Activated CD4-positive, alpha-beta T cell treated with anti-CD3 and anti-CD28 coated beads for 24 hours (primary cell): ENCODE results near the gene PADI3.
"Not testable (repeated sequence)": the region's sequence is repeated elsewhere in the genome, so short reads cannot be mapped to it uniquely, and the experiment has no call there.

ENCODE experiments used
- DNase-seq, 2 donors: peaks; one replicate each; pipeline ENCODE4 v3.0.0-alpha.2; 2020; ENCODE audit warnings: low read depth in 2 of 2

PADI3 gene

DNA sequence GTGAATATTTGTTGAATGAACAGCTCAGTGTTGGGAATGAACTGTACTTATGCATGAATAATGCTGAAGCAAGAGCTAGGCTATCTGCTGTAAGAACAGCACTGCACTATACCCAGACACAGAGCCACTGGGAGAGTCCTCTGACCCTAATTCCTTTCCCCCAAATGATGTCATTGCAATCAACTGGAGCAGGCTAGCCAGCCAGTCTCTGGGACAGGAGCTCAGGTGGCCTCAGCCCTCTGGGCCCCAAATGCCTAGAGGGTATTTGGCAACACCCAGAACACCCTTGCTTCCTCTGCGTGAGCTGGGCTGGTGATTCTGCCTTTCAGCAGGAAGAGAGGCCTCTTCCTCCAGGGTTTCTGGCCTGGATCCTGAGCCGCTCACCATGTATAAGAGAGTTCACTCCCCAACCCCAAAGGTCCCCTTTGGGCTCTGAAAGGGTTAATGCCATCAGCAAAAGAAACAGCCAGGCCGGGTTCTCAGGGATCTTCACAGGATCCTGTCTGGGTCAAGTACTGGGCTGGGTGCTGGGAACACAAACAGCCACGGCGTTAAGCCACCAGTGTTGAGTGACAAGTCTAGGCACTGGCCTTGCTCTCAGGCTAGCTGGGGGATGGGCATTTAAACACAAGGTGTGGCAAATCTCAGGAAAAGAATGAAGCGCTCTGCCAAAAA, 55.4 kb downstream of the PADI3 start:
- DNase-seq, result no peak

DNA sequence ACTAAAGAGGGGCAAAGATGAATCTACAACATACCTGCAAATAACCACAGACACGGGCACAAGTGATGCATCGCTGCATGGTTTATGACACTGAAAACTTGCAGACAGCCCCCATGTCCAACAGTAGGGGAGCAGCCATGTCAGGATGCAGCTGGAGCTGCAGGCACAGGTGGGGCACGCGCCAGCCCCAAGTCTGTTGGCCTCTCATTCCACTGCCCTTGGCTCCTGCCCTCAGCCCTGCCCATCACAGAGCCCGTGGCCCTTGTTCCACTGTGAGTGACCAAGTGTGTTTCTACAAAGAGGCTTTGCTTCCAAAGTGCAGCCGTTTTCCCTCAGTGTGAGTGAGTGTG, 55.9 kb downstream of the PADI3 start:
- no peak for DNase-seq

GRCh38 chr1:17305576-17306095, 56.7 kb downstream of the PADI3 start:
- no peak for DNase-seq

DNA sequence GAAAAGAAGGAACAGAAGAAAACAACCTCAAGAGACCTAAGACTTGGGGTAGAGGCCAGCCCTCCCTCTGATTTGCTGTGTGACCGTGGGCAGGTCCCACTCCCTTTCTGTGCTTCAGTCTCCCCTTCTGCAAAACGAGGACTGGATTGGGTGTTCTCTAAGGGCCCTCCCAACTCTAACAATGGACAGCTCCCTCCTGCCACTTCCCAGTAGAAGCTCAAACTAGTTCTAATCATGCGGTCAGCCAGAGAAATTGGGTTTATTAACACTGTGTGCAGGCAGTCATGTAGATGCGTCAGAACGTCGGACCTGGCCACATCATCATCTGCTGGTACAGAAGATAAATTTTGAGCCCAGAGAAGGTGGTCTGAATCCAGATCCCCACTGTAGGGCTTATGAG, 57.5 kb downstream of the PADI3 start:
- DNase-seq, result no peak

- DNase-seq, result no peak
Observed at GRCh38 chr1:17306921-17307320, 58.0 kb downstream of the PADI3 start.

DNA sequence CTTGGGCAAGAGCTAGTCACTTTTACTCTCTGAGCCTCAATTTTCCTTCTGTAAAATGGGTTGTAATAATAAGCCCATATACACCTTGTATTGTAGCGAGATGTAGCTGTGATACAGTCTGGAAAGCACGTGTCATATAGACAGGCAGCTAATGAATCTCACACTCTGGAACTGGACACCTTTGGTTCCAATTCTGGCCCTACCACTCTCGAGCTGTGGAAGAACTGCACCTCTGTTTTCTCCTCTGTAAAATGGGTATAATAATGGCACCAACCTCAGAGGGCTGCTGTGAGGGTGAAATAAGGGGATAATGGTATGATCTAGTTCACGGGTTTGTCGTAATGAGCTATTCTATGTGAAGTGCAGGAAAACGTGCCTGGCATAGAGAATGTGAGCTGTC, 58.4 kb downstream of the PADI3 start:
- DNase-seq, result no peak

DNA sequence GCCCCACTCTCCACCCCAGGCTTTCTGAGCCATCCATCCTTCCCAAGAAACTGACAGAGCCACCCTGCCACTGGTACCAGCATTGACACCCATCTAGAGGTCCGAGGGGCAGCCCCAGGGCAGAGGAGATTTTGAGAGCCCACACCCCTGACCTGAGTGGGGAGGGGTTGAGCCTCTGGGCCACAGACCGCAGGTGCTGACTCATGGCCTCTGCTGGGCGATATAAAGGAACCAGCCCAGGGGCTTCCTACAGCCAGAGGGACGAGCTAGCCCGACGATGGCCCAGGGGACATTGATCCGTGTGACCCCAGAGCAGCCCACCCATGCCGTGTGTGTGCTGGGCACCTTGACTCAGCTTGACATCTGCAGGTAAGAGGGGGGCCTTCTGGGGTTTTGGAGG, 59.0 kb downstream of the PADI3 start, which contains the start of gene PADI4:
TSS of gene PADI4 (plus strand) at position 252 of the 400 bp plus-strand sequence. CDS start at position 278, 26 bp downstream.
- DNase-seq, result no peak

- no peak for DNase-seq
Observed at GRCh38 chr1:17308593-17308992, 59.7 kb downstream of the PADI3 start.

DNA sequence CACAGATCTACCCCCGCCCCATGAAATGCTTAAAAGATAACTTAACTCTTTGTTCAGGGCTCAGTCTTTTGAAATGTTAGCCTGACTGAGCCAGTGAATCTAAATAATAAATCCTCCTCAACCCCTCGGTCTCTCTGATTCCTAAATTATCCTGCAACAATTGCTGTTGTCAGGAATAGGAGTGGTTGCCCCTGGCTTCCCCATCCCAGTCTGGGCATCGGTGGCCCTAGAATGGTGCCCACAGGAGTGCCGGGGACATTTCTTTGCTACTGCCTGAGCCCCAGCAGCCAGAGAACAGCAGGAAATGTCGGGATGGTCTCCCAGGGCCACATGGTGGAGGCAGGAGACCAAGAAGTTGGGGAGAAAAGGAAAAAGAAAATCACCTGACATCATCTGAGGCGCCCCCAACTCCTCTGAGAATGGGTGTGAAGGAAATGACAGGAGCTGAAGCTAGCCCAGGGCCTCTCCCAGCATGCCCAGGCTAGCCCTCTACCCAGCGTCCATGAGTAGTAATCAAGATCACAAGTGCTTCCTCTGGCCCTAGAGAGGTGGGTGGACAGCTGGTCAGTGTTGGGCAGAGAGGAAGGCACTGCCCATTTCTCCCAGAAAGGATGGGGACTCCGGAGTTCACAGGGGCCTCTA, 60.6 kb downstream of the PADI3 start:
- DNase-seq, result no peak

- DNase-seq, result no peak
Observed at GRCh38 chr1:17310068-17310640, 61.3 kb downstream of the PADI3 start.

DNA sequence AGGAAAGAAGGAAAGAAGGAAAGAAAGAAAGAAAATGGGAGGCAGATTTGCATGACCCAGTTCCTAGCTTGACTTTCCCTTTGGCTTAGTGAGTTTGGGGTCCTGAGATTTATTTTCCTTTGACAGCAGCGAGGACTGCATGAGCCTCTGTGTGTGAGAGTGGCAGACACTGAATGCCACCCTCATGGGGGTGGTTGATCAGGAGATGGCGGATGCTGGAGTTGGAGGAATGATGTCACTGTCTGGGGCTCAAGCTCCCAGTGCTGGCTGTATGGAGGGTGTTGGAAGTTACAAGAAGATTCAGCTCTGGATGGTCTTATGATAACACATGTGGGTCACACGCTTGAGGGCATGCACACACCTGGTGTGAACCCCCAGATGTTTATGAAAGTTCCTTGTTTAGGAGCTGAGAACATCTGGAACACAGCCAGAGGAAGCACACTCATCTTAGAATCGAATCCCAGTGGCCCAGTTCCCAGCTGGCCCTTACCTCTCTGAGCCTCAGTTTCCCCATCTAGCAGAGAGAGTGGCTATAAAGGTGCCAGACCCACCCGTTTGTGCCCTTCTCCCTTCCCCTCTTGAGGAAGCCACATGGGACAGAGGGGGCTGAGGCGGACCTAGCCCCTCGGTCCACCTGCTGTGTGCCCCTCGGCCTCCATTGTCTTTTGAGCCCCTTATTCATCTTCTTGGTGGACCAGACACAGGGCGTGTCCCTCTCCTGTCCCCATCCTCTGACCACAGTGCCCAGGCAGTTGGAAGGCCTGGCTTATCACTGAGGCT, 64.8 kb downstream of the PADI3 start:
- no peak for DNase-seq

DNA sequence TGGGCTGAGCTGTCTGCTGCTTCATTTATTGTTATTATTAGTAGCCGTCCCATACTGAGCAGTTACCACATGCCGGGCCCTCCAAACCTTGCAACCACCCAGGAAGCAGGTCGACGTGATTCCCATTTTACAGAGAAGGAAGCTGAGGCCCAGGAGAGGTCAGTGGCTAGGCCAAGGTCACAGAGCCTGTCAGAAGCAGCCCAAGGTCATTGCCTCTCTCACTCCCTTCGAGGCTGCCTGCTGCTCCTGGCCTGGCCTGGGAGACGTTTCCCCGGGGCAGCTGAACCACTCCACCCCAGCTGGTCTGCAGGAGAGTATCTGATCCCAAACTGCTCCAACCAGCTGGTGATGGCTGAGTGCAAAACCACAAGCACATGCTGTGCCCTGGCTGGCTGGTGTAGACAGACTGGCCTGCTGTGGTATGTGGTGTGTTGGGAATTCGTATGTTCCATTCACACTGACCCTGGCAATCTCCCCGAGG, 65.6 kb downstream of the PADI3 start:
- DNase-seq, result no peak

DNA sequence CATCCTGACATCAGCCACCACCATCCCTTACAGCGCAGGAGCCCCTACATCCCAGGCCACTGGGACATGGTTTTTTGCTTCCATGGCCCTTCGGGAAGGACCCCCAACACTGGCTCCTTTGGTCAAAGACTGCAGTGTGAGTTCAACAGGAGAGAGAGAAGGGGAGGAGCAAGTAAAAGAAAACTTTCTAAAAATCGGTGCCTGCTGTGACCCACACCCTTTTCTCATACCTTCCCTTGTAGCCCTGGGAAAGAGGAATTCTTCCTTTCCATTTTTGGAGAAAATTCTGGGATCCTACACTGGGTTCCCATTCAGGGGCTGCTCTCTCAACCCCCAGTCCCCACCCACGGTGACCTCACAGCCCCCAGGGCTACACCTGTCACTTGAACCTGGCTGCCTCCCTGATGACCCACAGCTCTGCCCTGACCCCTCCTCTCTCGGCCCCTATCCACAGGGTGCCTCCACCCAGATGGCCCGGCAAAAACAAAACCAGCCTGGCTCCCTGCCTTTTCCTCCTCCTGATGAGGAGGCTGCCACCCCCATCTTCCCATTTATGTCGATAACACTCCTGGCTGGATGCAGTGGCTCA, 66.7 kb downstream of the PADI3 start:
- no peak for DNase-seq

DNA sequence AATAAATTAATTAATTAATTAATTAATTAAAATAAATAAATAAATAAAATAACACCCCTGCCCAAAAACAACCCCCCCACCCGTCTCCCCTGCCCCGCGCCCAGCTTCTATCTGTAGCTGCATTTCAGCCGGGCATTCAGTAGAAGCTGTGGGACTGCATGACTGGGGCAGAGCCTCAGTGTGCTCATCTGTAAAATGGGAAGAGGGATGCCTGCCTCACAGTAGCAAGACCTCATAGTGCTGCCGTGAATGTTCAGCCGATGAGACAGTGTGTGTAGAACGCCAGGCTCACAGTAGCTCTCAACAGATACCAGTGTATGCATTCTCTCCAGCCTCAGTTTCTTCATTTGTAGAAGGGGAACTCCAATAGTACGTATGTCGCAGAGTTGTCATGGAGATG, 67.8 kb downstream of the PADI3 start:
- DNase-seq, result no peak

DNA sequence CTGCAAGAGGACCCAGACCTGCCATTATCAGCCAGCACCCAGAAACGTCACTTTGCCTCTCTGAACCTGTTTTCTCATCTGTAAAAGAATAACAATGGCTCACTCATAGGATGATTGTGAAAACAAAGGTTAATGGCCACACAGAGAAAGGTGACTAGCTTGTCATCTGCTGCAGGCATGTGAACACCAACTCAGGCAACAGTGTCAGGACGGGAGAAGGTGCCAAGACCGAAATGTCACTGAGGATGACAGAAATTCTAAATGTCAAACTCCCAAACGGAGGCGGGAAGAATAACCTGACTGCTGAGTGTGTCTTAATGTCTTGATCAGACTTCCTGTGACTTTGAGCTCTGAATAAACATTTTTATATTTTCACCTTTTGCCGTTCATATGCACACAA, 69.4 kb downstream of the PADI3 start:
- no peak for DNase-seq

- no peak for DNase-seq
Observed at GRCh38 chr1:17319561-17320350, 70.9 kb downstream of the PADI3 start.

DNA sequence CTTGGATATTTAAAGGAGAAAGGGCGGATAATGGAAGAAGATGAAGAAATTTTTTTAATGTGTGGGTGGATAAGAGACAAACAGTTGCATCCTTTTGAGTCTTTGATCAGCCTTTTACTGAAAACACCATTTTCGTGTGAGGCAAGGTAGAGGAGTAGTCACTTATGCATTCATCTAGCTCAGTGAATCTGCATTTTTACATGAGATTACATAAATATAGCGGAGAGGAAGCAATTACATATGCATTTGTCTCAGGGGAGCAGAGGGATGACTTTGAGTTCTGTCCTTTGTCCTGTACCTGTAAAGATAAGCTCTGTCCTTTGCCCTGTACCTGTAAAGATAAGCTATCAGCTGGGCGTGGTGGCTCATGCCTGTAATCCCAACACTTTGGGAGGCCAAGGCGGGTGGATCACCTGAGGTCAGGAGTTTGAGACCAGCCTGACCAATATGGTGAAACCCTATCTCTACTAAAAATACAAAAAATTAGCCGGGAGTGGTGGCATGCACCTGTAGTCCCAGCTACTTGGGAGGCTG, 73.0 kb downstream of the PADI3 start:
- DNase-seq, result not testable (repeated sequence)

GRCh38 chr1:17328855-17329254, 80.0 kb downstream of the PADI3 start:
- no peak for DNase-seq

DNA sequence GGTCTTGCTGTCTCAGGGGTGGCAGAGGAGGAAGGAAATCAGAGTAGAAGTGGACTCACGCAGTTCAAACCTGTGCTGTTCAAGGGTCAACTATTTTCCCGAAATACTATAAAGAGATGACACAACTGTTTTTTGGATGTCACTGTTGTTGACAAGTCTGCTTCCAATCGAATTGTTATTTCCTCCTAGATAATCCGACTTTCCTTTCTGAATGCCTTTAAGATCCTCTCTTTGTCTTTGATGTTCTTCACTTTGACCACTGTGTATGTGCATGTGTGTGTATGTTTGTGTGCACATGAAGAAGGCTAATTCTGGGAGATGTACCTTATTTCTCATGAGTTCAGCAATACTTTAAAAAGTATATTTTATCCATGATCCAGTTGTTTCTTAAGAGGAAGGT, 80.7 kb downstream of the PADI3 start:
- no peak for DNase-seq

- no peak for DNase-seq
Observed at GRCh38 chr1:17330856-17331255, 82.0 kb downstream of the PADI3 start.

DNA sequence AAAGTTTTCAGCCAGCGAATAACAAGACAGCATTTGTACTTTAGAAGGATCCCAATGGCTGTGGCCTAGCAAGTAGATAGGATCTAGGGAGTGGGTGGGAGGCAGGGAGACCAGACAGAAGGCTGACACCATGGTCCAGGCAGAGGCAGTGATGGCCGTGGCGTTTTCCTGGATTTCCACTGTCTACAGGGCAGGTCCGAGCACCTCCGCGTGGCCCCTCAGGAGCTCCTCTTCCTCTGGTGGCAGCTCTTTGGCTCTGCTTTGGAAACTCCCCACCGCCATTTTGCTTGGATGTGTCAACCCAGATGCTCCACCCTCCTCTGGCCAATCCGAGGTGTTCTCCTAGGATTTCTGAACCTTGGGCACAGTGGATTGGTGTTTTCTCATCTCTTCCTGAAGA, 84.2 kb downstream of the PADI3 start:
- no peak for DNase-seq
